Posterior vena cava (tissue), 2 donors: Measurements from ENCODE around the gene PARD3B. TPM values are rescaled to one million over a fixed set of nuclear protein-coding genes. Genes with fewer than 3 reads are reported as not detected.

ENCODE experiments used
- DNase-seq: peaks from one replicate; pipeline ENCODE4 v3.0.0-alpha.2; 2020; ENCODE audit warnings: low spot score
- intact Hi-C, 2 donors: fragments of 100-400 bp; cut with DNase I; formaldehyde crosslinking; loops; one replicate each; pipeline versions ENCODE4 v1.14.1 to v1.14.2; 2022 to 2023
- total RNA-seq, 2 donors: library from RNA; stranded (reverse); fragmentation: NEBNext Ultra II Directional; extraction: Animal tissue kit (Norgen Biotek cat#: 25700); gene quantifications; one replicate each; pipeline ENCODE4 v1.2.1, GENCODE V29; 2021
- donor health status: DM: yes; HTN: yes; CAD: no.
- donor health status: DM: yes; HTN: yes; CAD: no.

PARD3B gene
- total RNA-seq, 2 donors from 2014 or later: 37.0 to 48.1 TPM

DNA sequence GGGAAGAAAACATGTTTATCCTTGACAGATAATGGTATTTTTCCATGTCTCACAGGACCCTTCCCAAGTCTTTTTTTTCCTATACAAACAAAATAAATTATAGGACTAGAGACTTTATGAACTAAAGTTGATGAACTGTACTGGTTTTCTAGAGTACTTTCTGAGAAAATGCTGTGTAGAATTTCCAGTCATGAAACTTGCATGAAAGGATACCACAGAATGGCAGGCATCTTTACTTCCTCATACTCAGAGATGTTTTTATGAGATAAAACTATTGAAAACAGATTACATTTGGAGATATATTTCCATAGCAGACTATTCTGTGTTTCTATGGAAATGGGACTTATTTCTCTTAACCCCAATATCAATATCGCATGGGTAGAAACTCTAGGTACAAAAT, 403.5 kb downstream of the PARD3B start:
- DNase-seq: no peak
- intact Hi-C loops: no loop called here

- intact Hi-C loops: no loop called here
- DNase-seq: no peak
Observed at GRCh38 chr2:204950695-204951346, 405.5 kb downstream of the PARD3B start.

DNA sequence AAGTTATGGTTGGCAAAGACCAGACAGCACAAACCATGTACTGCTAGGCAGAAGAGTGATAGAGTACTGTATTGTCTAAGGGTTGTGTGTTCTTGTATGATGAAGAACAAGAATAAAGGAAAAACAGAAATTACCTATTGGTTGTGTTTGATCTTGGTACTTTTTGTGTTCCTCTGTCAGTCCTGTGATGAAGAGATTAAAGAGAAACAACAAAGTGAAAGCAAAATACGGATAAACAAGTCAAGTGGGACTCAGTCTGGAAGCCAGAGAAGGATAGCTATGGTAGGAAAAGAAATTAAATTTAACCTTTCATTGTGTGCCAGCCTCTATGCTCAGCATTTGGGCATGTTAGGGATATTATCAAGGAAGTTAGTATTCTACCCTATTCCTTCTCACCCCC, 413.1 kb downstream of the PARD3B start:
- intact Hi-C loops: no loop called here
- DNase-seq: no peak

DNA sequence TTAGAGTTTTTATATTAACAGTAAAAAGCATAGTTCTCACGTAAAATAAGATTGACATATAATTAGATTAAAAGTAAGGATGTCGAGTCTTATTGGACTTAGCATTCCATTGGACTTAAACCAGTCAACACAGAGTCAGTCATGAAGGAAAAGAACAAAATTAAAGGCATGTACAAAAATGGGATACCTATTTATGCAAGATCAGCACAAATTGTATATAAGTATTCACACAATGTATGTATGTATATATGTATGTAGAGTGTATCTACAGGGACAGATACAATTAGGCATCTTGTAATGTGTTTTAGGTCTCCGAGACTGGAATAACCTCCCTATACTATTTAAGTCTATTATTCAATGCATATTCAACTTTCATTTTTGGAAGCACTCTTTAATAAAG, 419.1 kb downstream of the PARD3B start:
- intact Hi-C loops: no loop called here
- no peak for DNase-seq

GRCh38 chr2:204966245-204966644, 421.0 kb downstream of the PARD3B start:
- no peak for DNase-seq

DNA sequence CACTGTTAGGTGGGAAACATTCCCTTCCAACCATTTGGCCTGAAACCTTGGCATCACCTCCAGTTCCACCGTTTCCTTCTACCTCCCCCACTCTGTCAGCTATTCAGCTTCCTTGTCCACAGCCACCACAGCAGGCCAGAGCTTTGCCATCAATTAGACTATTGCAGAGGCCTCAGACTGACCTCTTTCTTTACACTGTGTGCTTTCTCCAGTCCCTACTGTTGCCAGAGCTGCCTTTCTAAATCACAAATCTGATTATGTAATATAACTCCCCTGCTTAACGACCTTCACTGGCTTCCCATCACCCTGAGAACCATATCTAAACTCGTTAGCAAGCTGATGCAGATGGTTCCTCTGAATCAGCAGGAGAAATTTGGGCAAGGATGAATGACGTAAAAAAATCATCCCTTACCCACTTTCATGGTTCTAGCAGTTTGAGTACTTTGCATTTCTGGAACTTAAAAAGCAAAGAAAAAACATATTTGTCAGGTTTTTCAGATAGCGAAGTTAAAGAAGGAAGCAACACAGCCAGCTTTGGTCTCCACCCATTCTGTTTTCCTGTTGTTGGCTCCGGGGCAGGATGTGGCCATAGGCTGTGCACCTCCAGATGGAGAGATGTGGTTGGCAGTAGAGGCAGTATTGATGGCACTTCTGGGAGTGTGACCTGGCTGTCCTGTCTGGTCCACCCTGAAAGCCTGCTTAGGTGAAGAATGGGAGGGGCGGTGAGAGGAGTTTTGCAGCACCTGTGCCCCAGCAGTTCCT, 422.1 kb downstream of the PARD3B start:
- peak; percentile 71 for DNase-seq
- intact Hi-C loops: no loop called here

More at GRCh38 chr2:204966245-204966644, 421.0 kb downstream of the PARD3B start:
- intact Hi-C loops: no loop called here

DNA sequence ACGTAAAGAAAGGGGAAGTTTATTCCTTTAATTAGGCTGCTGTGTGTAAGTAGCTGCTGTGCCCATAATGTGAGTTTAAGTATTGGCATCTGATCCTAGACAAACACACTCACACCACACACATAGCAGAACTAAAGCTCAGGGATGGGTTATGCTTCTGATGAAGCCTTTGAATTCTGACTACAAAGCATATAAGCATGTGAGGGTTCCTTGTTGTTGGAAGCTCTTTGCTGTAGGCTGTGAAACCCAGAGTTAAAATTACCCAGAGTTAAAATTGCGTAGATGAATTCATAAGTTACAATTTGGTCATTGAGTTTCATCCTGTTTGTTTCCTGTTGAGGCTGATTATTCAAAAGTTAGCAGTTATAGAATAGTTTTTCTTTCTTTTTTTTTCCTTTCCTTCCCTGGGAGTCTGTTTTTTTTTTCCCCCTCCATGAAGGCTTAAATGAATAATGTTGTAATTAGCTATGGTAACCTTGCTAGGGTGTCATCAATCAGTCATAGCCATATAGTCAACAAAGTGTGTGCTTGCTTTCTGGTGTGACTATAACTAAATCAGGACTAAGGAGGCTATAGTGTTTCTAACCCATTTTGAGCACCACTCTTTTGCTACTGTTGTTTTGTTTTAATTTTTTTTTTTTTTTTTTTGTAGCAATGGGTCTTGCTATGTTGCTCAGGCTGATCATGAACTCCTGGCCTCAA, 426.1 kb downstream of the PARD3B start:
- intact Hi-C loops: no loop called here
- no peak for DNase-seq

- no peak for DNase-seq
- intact Hi-C loops: no loop called here
Observed at GRCh38 chr2:204972161-204972560, 426.9 kb downstream of the PARD3B start.

GRCh38 chr2:204972606-204973336, 427.5 kb downstream of the PARD3B start:
- no peak for DNase-seq
- intact Hi-C loops: no loop called here

GRCh38 chr2:204973616-204974015, 428.3 kb downstream of the PARD3B start:
- intact Hi-C loops: no loop called here
- DNase-seq: no peak

GRCh38 chr2:204974487-204974886, 429.2 kb downstream of the PARD3B start:
- intact Hi-C loops: no loop called here
- no peak for DNase-seq

DNA sequence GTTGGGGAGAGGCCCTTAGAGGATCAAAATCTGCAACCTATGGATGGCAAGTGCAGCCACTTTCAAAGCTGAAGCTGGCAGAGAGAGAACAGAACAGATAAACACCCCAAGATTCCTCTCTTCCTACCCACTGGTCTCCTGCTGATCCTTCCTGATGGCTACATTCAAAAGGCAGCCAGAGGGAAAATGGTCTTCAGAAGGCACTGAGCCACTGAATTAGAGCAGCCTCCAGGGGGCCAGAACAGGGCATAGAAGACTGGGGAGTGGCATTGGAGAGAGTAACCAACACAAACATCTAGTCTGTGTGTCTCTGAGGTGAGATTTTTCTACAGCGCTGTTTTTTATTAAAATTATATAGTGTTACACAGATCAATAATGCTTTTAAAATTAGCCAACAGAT, 432.6 kb downstream of the PARD3B start:
- intact Hi-C loops: no loop called here
- no peak for DNase-seq

GRCh38 chr2:204982303-204982702, 437.0 kb downstream of the PARD3B start:
- intact Hi-C loops: no loop called here
- no peak for DNase-seq

GRCh38 chr2:204984518-204984917, 439.2 kb downstream of the PARD3B start:
- intact Hi-C loops: no loop called here
- DNase-seq: no peak

GRCh38 chr2:204986641-204987040, 441.4 kb downstream of the PARD3B start:
- intact Hi-C loops: no loop called here
- DNase-seq: no peak

GRCh38 chr2:204988836-204989235, 443.6 kb downstream of the PARD3B start:
- intact Hi-C loops: no loop called here
- DNase-seq: no peak

DNA sequence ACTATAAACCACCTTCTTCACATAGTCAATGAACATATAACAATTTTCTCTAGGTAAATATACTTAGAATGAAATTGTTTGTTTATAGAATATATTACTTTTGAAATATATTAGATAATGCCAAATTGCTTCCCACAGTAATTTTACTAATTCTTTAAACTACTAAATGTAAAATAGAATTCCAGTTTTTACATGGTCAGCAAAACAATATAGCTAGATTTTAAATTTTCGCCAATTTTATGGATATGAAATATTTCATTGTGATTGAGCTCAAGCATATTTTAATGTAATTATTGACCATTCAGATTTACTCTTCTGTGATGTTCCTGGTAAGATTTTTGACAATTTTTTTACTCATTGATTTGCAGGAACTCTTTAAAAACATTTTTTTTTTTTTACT, 444.6 kb downstream of the PARD3B start:
- DNase-seq: no peak
- intact Hi-C loops: no loop called here

DNA sequence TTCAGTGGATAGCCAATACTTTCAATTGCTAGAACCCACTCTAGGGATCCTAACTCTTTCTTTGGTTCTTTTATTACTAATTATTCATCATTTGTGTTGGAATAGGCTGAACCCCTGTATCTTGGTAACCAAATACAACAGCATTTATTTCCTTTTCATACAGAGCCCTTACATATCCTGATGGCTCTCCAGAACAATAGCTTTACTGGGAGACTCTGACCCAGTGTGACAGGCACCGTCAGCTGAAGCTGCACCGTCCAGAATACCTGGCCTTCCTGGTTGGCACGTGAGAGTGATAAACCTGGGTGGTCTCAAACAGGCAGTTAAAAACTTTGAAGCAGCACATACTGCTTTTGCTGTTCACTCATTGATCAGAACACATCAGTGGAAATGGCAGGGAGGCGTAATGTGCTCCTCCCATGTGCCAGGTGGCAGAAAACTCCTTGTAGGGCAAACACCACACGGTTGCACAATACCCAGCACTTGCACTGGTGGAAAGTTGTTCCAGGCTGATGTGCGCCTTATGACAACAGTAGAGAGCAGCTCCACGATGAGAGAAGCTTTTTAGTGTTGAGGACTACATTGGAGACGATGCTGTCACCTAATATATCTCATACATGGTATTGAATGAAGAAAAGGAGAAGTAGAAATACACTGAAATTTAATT, 456.2 kb downstream of the PARD3B start:
- intact Hi-C loops: no loop called here
- no peak for DNase-seq

DNA sequence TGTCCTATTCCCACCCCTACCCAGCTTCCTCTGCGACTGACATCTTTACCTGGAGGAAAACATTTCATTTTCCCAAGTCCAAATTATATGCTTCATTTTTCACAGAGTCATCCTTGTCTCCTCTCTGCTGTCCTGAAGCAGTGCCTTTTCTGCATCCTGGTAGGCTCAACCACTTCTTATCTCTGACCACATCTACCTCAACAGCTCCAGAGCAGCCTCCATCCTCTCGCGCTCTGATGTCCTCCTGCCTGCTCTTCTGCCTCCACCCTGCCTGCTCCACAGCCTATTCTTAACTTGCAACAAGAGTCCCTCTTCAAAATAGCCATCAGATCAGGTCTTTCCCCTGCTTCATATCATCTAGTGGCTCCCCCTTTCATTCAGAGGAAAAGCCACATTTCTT, 457.1 kb downstream of the PARD3B start:
- no peak for DNase-seq
- intact Hi-C loops: no loop called here
